Measurements from ENCODE around the gene ZNF283. TPM values are rescaled to one million over a fixed set of nuclear protein-coding genes. Genes with fewer than 3 reads are reported as not detected.
"Not testable (repeated sequence)": the region's sequence is repeated elsewhere in the genome, so short reads cannot be mapped to it uniquely, and the experiment has no call there.

ZNF283 gene
- total RNA-seq, 2 donors from 2014 or later = 4.4 to 6.9 TPM

GRCh38 chr19:43847246-43847645 lies 20.1 kb downstream of the ZNF283 start:
- ATAC-seq = no peak
- no peak overlapping the region for H3K27ac Mint-ChIP-seq
- no peaks in the 10 kb centered on the region for H3K4me1 Mint-ChIP-seq
- no peak for DNase-seq
- no peak overlapping the region for H3K4me3 Mint-ChIP-seq
- peaks cover 39% of the 10 kb centered on the region for H3K9me3 ChIP-seq (ENCODE audit: control insufficient read depth, low read length, poor library complexity, severe bottlenecking)
- H3K27me3 Mint-ChIP-seq = no peaks in the 10 kb centered on the region
- H3K36me3 Mint-ChIP-seq (ENCODE audit: low read depth) = peaks cover 4% of the 10 kb centered on the region

DNA sequence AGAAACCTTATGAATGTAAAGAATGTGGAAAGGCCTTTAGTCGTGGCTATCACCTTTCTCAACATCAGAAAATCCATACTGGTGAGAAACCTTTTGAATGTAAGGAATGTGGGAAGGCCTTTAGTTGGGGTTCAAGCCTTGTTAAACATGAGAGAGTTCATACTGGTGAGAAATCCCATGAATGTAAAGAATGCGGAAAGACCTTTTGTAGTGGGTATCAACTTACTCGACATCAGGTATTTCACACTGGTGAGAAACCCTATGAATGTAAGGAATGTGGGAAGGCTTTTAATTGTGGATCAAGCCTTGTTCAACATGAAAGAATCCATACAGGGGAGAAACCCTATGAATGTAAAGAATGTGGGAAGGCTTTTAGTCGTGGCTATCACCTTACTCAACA lies 20.8 kb downstream of the ZNF283 start:
- H3K27me3 Mint-ChIP-seq = no peaks in the 10 kb centered on the region
- ATAC-seq (no peak), DNase-seq (no peak)
- no peaks in the 10 kb centered on the region for H3K4me1 Mint-ChIP-seq
- H3K36me3 Mint-ChIP-seq (ENCODE audit: low read depth) = peaks cover 4% of the 10 kb centered on the region
- no peak overlapping the region for H3K27ac Mint-ChIP-seq
- peaks cover 35% of the 10 kb centered on the region for H3K9me3 ChIP-seq (ENCODE audit: control insufficient read depth, low read length, poor library complexity, severe bottlenecking)
- H3K4me3 Mint-ChIP-seq = no peak overlapping the region

- ATAC-seq (no peak), DNase-seq (no peak)
- H3K27me3 Mint-ChIP-seq = no peaks in the 10 kb centered on the region
- no peak overlapping the region for H3K4me3 Mint-ChIP-seq
- no peaks in the 10 kb centered on the region for H3K4me1 Mint-ChIP-seq
- H3K36me3 Mint-ChIP-seq (ENCODE audit: low read depth) = peaks cover 4% of the 10 kb centered on the region
- H3K9me3 ChIP-seq (ENCODE audit: control insufficient read depth, low read length, poor library complexity, severe bottlenecking) = peaks cover 28% of the 10 kb centered on the region
- H3K27ac Mint-ChIP-seq = no peak overlapping the region
Observed at GRCh38 chr19:43848821-43849220, 21.7 kb downstream of the ZNF283 start.

DNA sequence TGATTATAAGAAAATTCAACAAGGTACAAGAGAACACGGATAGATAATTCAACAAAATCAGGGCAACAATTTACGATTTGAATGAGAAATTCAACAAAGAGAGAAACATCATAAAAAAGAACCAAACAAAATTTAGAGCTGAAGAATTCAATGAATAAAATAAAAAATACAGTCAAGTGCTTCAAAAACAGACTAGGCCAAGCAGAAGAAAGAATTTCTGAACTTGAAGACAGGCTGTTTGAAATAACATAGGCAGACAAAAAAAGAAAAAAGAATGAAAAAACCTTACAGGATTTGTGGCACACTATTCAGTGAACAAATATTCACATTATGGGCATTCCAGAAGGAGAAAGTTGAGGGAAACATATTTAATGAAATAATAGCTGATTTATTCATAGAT lies 31.1 kb downstream of the ZNF283 start:
- Mint-ChIP-seq H3K36me3 (ENCODE audit: low read depth) (peaks cover 3% of the 10 kb centered on the region), H3K4me3 (no peak overlapping the region), H3K27me3 (no peaks in the 10 kb centered on the region), H3K4me1 (no peaks in the 10 kb centered on the region), H3K27ac (no peak overlapping the region)
- ATAC-seq (no peak), DNase-seq (no peak)
- H3K9me3 ChIP-seq (ENCODE audit: control insufficient read depth, low read length, poor library complexity, severe bottlenecking) = peaks cover 17% of the 10 kb centered on the region

DNA sequence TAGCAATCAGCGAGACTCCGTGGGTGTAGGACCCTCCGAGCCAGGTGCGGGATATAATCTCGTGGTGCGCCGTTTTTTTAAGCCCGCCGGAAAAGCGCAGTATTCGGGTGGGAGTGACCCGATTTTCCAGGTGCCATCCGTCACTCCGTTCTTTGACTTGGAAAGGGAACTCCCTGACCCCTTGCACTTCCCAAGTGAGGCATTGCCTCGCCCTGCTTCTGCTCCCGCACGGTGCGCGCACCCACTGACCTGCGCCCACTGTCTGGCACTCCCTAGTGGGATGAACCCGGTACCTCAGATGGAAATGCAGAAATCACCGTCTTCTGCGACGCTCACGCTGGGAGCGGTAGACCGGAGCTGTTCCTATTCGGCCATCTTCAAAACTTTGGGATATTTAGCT lies 39.8 kb downstream of the ZNF283 start:
- not testable (repeated sequence) for ATAC-seq; H3K4me3 Mint-ChIP-seq; H3K27me3 Mint-ChIP-seq; H3K4me1 Mint-ChIP-seq; DNase-seq; H3K36me3 Mint-ChIP-seq (ENCODE audit: low read depth); H3K27ac Mint-ChIP-seq
- peaks cover 16% of the 10 kb centered on the region for H3K9me3 ChIP-seq (ENCODE audit: control insufficient read depth, low read length, poor library complexity, severe bottlenecking)

DNA sequence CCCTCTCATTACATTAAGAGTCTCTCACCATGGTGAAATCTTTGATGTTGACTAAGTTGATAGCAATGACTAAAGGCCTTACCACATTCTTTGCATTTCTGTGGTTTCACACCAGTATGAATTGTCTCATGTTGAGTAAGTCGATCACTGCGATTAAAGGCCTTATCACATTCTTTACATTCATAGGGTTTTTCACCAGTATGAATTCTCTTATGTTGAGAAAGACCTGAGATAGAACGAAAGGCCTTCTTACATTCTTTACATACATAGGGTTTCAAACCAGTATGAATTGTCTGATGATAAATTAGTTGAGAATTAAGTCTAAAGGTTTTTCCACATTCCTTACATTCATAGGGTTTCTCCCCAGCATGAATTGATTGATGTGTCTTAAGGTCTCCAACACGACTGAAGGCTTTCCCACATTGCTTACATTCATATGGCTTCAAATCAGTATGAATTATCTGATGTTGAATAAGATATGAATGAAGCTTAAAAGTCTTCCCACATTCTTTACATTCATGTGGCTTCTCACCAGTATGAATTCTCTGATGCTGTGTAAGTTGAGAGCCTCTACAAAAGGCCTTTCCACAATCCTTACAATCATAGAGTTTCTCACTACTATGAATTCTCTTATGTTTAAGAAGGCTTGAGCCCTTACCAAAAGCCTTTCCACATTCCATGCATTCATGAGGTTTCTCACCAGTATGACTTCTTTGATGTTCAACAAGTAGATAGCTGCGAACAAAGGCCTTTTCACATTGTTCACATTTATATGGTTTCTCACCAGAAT lies 45.6 kb downstream of the ZNF283 start:
- no peak overlapping the region for H3K27ac Mint-ChIP-seq
- peaks cover 2% of the 10 kb centered on the region for H3K36me3 Mint-ChIP-seq (ENCODE audit: low read depth)
- H3K4me1 Mint-ChIP-seq = no peaks in the 10 kb centered on the region
- peaks cover 33% of the 10 kb centered on the region for H3K9me3 ChIP-seq (ENCODE audit: control insufficient read depth, low read length, poor library complexity, severe bottlenecking)
- no peak for ATAC-seq
- no peaks in the 10 kb centered on the region for H3K27me3 Mint-ChIP-seq
- DNase-seq = no peak
- no peak overlapping the region for H3K4me3 Mint-ChIP-seq

DNA sequence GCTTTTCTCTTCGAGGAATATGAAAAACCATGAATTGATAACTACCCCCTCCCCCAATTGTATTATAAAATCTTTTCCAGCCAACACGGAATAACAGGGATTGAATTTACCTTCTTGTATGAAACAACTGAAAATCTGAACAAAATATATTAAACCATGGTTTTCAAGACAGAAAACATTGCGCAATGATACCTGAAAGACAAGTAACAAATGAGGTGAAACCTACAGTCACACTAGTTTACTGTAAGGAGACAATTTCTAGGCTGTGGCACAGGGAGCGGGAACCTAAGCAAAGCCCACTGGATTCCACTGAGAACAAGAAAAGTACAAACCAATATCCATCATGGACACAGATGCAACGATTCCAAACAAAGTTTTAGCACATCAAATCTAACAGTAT lies 53.4 kb downstream of the ZNF283 start:
- Mint-ChIP-seq H3K4me3 (no peak overlapping the region), H3K27me3 (no peaks in the 10 kb centered on the region), H3K27ac (no peak overlapping the region), H3K4me1 (no peaks in the 10 kb centered on the region), H3K36me3 (ENCODE audit: low read depth) (peaks cover 7% of the 10 kb centered on the region)
- no peak for DNase-seq
- no peak for ATAC-seq
- H3K9me3 ChIP-seq (ENCODE audit: control insufficient read depth, low read length, poor library complexity, severe bottlenecking) = peaks cover 12% of the 10 kb centered on the region

- Mint-ChIP-seq H3K4me1 (no peaks in the 10 kb centered on the region), H3K27me3 (no peaks in the 10 kb centered on the region), H3K4me3 (no peak within 1 kb of the TSS), H3K27ac (no peak within 1 kb of the TSS), H3K36me3 (ENCODE audit: low read depth) (peaks cover 6% of the 10 kb centered on the region)
- ATAC-seq = no peak
- H3K9me3 ChIP-seq (ENCODE audit: control insufficient read depth, low read length, poor library complexity, severe bottlenecking) = peaks cover 9% of the 10 kb centered on the region
- no peak for DNase-seq
Observed at GRCh38 chr19:43883864-43884263, 56.7 kb downstream of the ZNF283 start, which contains the start of gene ZNF404. ZNF404 (minus strand) TSS chr19:43883964.

DNA sequence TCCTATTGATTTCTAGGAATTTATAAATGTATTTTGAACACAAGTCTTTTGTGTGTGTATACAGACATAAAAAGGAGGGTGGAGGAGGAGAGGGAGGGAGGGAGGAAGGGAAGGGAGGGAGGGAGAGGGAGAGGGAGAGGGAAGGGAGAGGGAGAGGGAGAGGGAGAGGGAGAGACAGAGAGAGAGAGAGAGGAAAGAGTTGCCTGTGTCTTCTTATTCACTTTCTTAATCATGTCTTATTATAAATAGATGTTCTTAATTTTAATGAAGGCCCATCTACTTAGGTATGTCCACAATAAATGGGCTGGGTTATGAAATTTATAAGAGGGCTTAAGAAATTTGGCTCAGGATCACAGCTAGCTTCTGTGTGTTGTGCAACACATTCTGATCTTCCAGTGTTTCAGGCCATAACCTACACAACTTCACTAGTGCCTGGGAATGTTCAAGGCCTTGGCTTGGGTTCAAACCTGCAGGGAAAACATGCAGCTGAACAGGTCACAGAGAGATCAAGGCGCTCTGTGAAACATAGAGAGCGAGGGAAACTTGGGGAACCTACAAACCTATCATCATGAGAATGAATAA lies 68.7 kb downstream of the ZNF283 start:
- Mint-ChIP-seq H3K27ac (no peak overlapping the region), H3K36me3 (ENCODE audit: low read depth) (peaks cover 5% of the 10 kb centered on the region), H3K27me3 (no peaks in the 10 kb centered on the region), H3K4me3 (no peak overlapping the region), H3K4me1 (no peaks in the 10 kb centered on the region)
- ATAC-seq = no peak
- H3K9me3 ChIP-seq (ENCODE audit: control insufficient read depth, low read length, poor library complexity, severe bottlenecking) = no peaks in the 10 kb centered on the region
- no peak for DNase-seq

Other genes with a start within 250 kb of the ZNF283 start
- gene IRGQ, start 231.2 kb upstream of the ZNF283 start, total RNA-seq = 10 to 100 TPM; 49.9 to 51.1 TPM
- gene ZNF576, start 230.7 kb upstream of the ZNF283 start, total RNA-seq = 10 to 100 TPM in 1 of 2 donors, 1 to 10 TPM in 1; 7.9 to 11.1 TPM
- gene SRRM5, start 215.2 kb upstream of the ZNF283 start, total RNA-seq = under 1 TPM; 0.40 to 0.60 TPM
- 10 to 100 TPM; 23.8 to 26.3 TPM for gene ZNF428, start 207.7 kb upstream of the ZNF283 start, total RNA-seq
- under 1 TPM; 0.40 to 0.91 TPM for gene CADM4, start 187.5 kb upstream of the ZNF283 start, total RNA-seq
- 10 to 100 TPM; 21.1 to 35.8 TPM for gene PLAUR, start 157.2 kb upstream of the ZNF283 start, total RNA-seq
- gene IRGC, start 111.2 kb upstream of the ZNF283 start, total RNA-seq = not detected
- 10 to 100 TPM; 35.6 to 44.4 TPM for gene SMG9, start 72.4 kb upstream of the ZNF283 start, total RNA-seq
- gene KCNN4, start 46.3 kb upstream of the ZNF283 start, total RNA-seq = 10 to 100 TPM; 46.4 to 63.1 TPM
- under 1 TPM in 1 of 2 donors, not detected in 1; 0.45 TPM for gene LYPD5, start 24.9 kb upstream of the ZNF283 start, total RNA-seq
- gene ZNF404, start 56.6 kb downstream of the ZNF283 start, total RNA-seq = 1 to 10 TPM in 1 of 2 donors, under 1 TPM in 1; 0.35 to 1.4 TPM
- gene ZNF45, start 108.0 kb downstream of the ZNF283 start, total RNA-seq = 10 to 100 TPM in 1 of 2 donors, 1 to 10 TPM in 1; 7.1 to 11.0 TPM
- under 1 TPM; 0.16 to 0.40 TPM for gene ZNF221, start 123.9 kb downstream of the ZNF283 start, total RNA-seq
- gene ZNF155, start 156.9 kb downstream of the ZNF283 start, total RNA-seq = 1 to 10 TPM; 3.5 to 4.3 TPM
- 1 to 10 TPM; 2.0 to 2.6 TPM for gene ZNF230, start 175.6 kb downstream of the ZNF283 start, total RNA-seq
- gene ZNF222, start 198.1 kb downstream of the ZNF283 start, total RNA-seq = 1 to 10 TPM; 3.0 to 4.0 TPM
- 1 to 10 TPM in 1 of 2 donors, under 1 TPM in 1; 0.47 to 1.3 TPM for gene ZNF223, start 224.7 kb downstream of the ZNF283 start, total RNA-seq
- gene ZNF284, start 244.8 kb downstream of the ZNF283 start, total RNA-seq = 1 to 10 TPM; 1.6 to 1.9 TPM

Measured in T-helper 17 cell (primary cell).